ENCODE data around the gene ALOX15B. TPM values are rescaled to one million over a fixed set of nuclear protein-coding genes. Genes with fewer than 3 reads are reported as not detected.
"Not testable (repeated sequence)": the region's sequence is repeated elsewhere in the genome, so short reads cannot be mapped to it uniquely, and the experiment has no call there.

Gene ALOX15B
- polyA plus RNA-seq, 1 donor from 2014 or later, result not detected

DNA sequence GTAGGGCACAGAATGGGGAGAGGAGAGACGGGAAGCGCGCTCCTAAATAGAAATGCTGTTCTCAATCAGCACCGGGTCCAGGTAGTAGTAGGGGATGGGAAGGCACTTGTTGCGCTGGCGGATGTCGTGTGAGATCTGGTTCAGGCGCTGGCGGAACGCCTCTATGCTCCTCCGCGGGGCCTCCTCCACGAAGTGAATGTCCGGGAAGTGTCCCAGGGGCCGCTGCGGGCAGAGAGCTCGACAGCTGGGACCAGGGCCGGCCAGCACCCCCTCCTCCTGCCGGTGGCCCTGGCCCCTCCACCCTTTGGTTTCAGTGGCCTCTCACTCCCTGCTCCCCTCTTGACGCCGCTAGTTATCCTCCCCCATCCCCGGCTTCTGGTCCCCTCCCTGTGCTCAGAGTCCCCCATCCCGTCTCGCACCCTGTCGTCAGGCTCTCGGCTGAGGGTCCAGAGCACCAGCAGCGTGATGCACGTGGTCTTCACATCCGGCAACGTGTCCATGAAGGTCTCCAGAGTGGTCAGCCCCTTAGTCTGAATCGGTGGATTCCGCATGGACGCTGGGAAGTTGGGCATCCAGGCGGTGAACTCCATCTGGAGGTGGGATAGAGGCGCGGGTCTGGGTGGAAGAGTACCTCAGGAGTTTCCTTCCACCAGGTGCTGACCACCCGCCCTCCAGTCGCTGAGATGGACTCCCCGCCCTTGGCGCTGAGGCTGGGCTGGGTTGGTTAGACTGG, 34.0 kb downstream of the ALOX15B start:
- no peaks in the 10 kb centered on the region for H3K9me3 Mint-ChIP-seq
- H3K4me3 Mint-ChIP-seq, result peak overlapping the region; percentile 37 to 94 (median 86)
- H3K27ac Mint-ChIP-seq, result peak overlapping the region in 2 of 3 donors; percentile 57 to 96
- H3K4me1 Mint-ChIP-seq, result peaks cover 10 to 22% (median 11%) of the 10 kb centered on the region in 3 donors
- peaks cover 3% of the 10 kb centered on the region for H3K36me3 Mint-ChIP-seq
- H3K27me3 Mint-ChIP-seq, result peaks cover 44% of the 10 kb centered on the region

GRCh38 chr17:8073627-8074484, 35.0 kb downstream of the ALOX15B start:
- Mint-ChIP-seq H3K9me3 (no peaks in the 10 kb centered on the region), H3K27ac (peak overlapping the region; percentile 57 to 96 (median 92)), H3K36me3 (peaks cover 3% of the 10 kb centered on the region), H3K27me3 (peaks cover 44% of the 10 kb centered on the region), H3K4me3 (peak overlapping the region; percentile 18 to 98 (median 86)), H3K4me1 (peaks cover 9 to 20% (median 10%) of the 10 kb centered on the region in 3 donors)

DNA sequence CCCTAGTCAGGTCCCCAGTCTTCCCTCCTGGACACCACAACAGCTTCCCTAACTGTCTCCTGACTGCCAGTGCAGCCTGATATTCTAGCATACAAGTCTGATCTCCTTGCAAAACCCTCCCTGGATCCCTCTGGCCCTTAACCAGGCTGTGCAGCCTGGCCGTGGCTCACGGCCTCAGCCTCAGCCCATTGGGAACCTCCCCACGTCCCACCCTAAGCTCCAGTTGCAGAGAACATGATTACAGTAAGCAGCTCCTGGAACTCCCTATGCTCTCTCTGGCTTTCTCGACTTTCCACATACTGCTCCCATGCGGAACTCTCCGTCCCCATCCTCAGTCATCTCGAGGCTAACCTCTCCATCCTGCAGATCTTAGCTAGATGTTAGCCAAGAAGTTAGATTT, 35.7 kb downstream of the ALOX15B start:
- peaks cover 3% of the 10 kb centered on the region for H3K36me3 Mint-ChIP-seq
- no peaks in the 10 kb centered on the region for H3K9me3 Mint-ChIP-seq
- H3K27me3 Mint-ChIP-seq, result peaks cover 44% of the 10 kb centered on the region

GRCh38 chr17:8075081-8075480, 36.2 kb downstream of the ALOX15B start:
- H3K9me3 Mint-ChIP-seq, result no peaks in the 10 kb centered on the region
- peaks cover 44% of the 10 kb centered on the region for H3K27me3 Mint-ChIP-seq
- H3K4me3 Mint-ChIP-seq, result no peak overlapping the region
- peak overlapping the region in 2 of 3 donors; percentile 52 to 72 for H3K27ac Mint-ChIP-seq
- peaks cover 3% of the 10 kb centered on the region for H3K36me3 Mint-ChIP-seq
- H3K4me1 Mint-ChIP-seq, result peaks cover 13 to 21% (median 14%) of the 10 kb centered on the region in 3 donors

More for the DNA sequence above, 35.7 kb downstream of the ALOX15B start:
- Mint-ChIP-seq H3K4me1 (peaks cover 9 to 20% (median 10%) of the 10 kb centered on the region in 3 donors), H3K27ac (peak overlapping the region in 2 of 3 donors; percentile 11 to 72), H3K4me3 (peak overlapping the region in 1 of 4 donors; percentile 3)

DNA sequence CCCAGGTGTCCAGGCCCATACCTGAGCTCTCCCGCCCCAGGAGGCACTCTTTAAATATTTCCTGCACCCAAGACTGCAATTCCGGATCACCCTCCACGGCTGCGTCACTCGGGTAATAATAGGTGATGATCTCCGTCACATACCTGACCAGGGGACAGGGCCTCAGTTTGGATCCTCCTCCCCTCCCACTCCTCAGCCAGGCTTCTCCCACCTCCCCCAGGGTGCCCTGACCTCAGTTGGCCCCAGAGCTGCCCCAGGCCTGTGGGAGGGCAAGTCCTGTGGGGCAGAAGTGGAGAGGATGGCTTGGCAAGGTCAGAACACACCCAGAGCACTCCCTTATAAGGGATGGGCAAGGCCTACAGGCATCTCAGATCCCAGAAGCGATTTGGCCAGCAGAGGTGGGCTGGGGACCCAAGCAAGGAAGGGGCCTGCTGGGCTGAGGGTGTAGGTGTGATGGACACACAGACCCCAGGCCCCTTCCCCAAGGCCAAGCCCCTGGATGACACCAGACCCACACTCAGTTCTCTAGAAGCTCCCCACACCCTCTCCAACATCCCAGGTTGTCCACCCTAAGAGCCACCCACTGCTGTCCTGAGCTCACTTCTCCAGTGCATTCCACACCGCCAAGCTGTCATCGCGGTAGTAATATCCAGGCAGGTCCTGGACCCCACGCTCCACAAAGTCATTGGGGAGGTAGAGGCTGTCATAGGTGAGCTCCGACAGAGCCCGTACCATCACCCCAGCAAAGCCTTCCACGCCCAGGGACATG, 36.9 kb downstream of the ALOX15B start:
- no peak overlapping the region for H3K4me3 Mint-ChIP-seq
- peaks cover 13 to 24% (median 14%) of the 10 kb centered on the region in 3 donors for H3K4me1 Mint-ChIP-seq

GRCh38 chr17:8076502-8077266, 37.8 kb downstream of the ALOX15B start:
- no peak overlapping the region for H3K4me3 Mint-ChIP-seq
- H3K9me3 Mint-ChIP-seq, result no peaks in the 10 kb centered on the region
- peaks cover 3% of the 10 kb centered on the region for H3K36me3 Mint-ChIP-seq
- no peak overlapping the region for H3K27ac Mint-ChIP-seq
- peaks cover 13 to 24% (median 15%) of the 10 kb centered on the region in 3 donors for H3K4me1 Mint-ChIP-seq
- peaks cover 34% of the 10 kb centered on the region for H3K27me3 Mint-ChIP-seq

More for the DNA sequence above, 36.9 kb downstream of the ALOX15B start:
- Mint-ChIP-seq H3K36me3 (peaks cover 3% of the 10 kb centered on the region), H3K9me3 (no peaks in the 10 kb centered on the region), H3K27ac (peak overlapping the region in 1 of 3 donors; percentile 52), H3K27me3 (peaks cover 38% of the 10 kb centered on the region)

- Mint-ChIP-seq H3K4me3 (peak overlapping the region in 2 of 4 donors; percentile 4 to 50), H3K27me3 (peaks cover 23% of the 10 kb centered on the region), H3K27ac (peak overlapping the region in 1 of 3 donors; percentile 53), H3K4me1 (peaks cover 11 to 21% (median 14%) of the 10 kb centered on the region in 3 donors)
- not testable (repeated sequence) for H3K9me3 Mint-ChIP-seq, H3K36me3 Mint-ChIP-seq
These were observed 39.1 kb downstream of the ALOX15B start for GRCh38 chr17:8077939-8078338.

- peaks cover 6 to 10% (median 9%) of the 10 kb centered on the region in 3 donors for H3K4me1 Mint-ChIP-seq
- H3K27ac Mint-ChIP-seq, result peak overlapping the region; percentile 53 to 87 (median 85)
- H3K36me3 Mint-ChIP-seq, result peaks cover 1% of the 10 kb centered on the region
These were observed 40.7 kb downstream of the ALOX15B start for GRCh38 chr17:8079291-8080207.

GRCh38 chr17:8080208-8080798, 41.4 kb downstream of the ALOX15B start:
- Mint-ChIP-seq H3K36me3 (peaks cover 1% of the 10 kb centered on the region), H3K27me3 (peaks cover 5% of the 10 kb centered on the region), H3K4me1 (peaks cover 6 to 9% (median 7%) of the 10 kb centered on the region in 3 donors), H3K4me3 (peak overlapping the region; percentile 83 to 96 (median 92)), H3K27ac (peak overlapping the region in 2 of 3 donors; percentile 53 to 71), H3K9me3 (no peaks in the 10 kb centered on the region)

More at GRCh38 chr17:8079291-8080207, 40.7 kb downstream of the ALOX15B start:
- H3K4me3 Mint-ChIP-seq, result peak overlapping the region; percentile 83 to 96 (median 92)
- peaks cover 10% of the 10 kb centered on the region for H3K27me3 Mint-ChIP-seq
- H3K9me3 Mint-ChIP-seq, result no peaks in the 10 kb centered on the region

DNA sequence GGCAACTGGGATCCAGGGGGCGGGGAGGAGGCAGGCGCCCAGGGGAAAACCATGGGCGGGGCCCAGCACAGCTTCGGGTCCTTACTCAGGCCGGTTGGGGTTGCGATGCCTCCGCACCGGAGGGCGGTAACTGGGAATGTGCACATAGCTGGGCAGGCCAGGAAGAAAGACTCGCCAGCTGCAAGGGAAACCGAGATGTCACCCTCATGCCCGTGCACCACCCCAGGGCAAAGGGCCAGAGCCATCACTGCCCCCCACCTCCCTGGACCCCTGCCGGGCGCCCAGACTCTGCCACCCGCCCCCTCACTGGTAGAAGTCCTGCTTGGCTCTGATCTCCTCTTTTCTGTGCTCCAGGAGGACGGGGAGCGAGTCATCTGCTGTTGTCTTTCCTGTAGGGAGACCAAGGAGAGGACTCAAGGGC, 42.0 kb downstream of the ALOX15B start:
- Mint-ChIP-seq H3K27ac (no peak overlapping the region), H3K9me3 (no peaks in the 10 kb centered on the region), H3K4me3 (peak overlapping the region in 2 of 4 donors; percentile 36 to 45), H3K4me1 (peaks cover 6 to 9% (median 7%) of the 10 kb centered on the region in 3 donors), H3K36me3 (peaks cover 1% of the 10 kb centered on the region), H3K27me3 (peaks cover 5% of the 10 kb centered on the region)

DNA sequence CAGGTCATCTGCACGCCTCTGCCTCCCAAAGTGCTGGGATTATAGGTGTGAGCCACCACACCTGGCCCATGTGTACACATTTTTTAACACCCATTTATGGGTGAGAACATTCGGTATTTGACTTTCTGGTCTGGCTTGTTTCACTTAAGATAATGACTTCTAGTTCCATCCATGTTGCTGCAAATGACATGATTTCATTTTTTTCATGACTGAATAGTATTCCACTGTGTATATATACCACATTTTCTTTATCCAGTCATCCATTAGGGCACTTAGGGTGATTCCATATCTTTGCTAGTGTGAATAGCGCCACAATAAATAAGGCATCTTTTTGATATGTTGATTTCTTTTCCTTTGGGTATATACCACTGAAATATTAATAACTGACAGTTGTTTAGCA, 43.0 kb downstream of the ALOX15B start:
- Mint-ChIP-seq H3K36me3 (no peaks in the 10 kb centered on the region), H3K27me3 (peaks cover 2% of the 10 kb centered on the region), H3K9me3 (no peaks in the 10 kb centered on the region), H3K27ac (peak overlapping the region in 1 of 3 donors; percentile 61), H3K4me1 (peaks cover 6 to 9% (median 7%) of the 10 kb centered on the region in 3 donors), H3K4me3 (peak overlapping the region in 1 of 4 donors; percentile 58)

DNA sequence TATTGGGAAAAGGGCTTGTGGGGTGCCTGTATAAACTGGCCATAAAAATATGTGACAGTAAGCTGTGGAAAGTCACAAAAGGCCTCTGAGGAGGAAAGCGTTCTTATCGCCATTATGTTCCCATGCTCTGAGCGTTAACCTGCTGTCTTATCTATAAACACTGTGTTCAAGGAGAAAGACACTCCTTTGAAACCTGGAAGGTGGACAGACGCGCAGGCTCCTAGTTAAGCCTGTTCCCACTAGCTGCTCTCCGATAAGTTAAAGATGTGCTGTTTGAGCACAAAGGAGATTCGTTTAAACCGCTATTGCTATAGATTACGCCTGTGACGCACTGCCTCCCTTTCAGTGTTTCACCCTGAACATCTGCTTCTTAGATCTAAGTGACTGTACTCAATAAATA, 43.4 kb downstream of the ALOX15B start:
- no peaks in the 10 kb centered on the region for H3K36me3 Mint-ChIP-seq
- H3K27ac Mint-ChIP-seq, result no peak overlapping the region
- H3K4me1 Mint-ChIP-seq, result peaks cover 6 to 9% (median 7%) of the 10 kb centered on the region in 3 donors
- peak overlapping the region in 1 of 4 donors; percentile 58 for H3K4me3 Mint-ChIP-seq
- H3K9me3 Mint-ChIP-seq, result no peaks in the 10 kb centered on the region
- H3K27me3 Mint-ChIP-seq, result peaks cover 2% of the 10 kb centered on the region

Measured in IgD-negative memory B cell (primary cell).